K562 (cell line): ENCODE results near the gene TRIM47. TPM values are rescaled to one million over a fixed set of nuclear protein-coding genes. Genes with fewer than 3 reads are reported as not detected.

Experiments
- BRF1 ChIP-seq: IDR thresholded peaks from 3 replicates; pipeline ENCODE4 v1.6.1; 2011; ENCODE audit warnings: borderline replicate concordance, mild to moderate bottlenecking; ENCODE audit not compliant: insufficient read length; ENCODE audit errors: extremely low read depth
- CCAR2 ChIP-seq: fragments of 200-400 bp; formaldehyde crosslinking; IDR thresholded peaks from 2 replicates; pipeline ENCODE4 v1.6.1; 2017; ENCODE audit warnings: mild to moderate bottlenecking, low read depth, low read length
- CHAMP1 ChIP-seq: fragments of 450-650 bp; IDR thresholded peaks from 2 replicates; pipeline ENCODE4 v1.6.1; 2016; ENCODE audit warnings: mild to moderate bottlenecking
- FOXJ2 ChIP-seq: fragments of 200-800 bp; sonication (Bioruptor generic); IDR thresholded peaks from 2 replicates; pipeline ENCODE4 v1.6.1; 2016; ENCODE audit warnings: missing genetic modification characterization, missing compliant biosample characterization
- FOXP1 ChIP-seq: sonication (generic); formaldehyde crosslinking; IDR thresholded peaks from 2 replicates; pipeline ENCODE4 v1.8.0; 2022; ENCODE audit warnings: mild to moderate bottlenecking, missing genetic modification reagents
- HDAC6 ChIP-seq: IDR thresholded peaks from 2 replicates; pipeline ENCODE4 v1.6.1; 2012; ENCODE audit warnings: low read depth, mild to moderate bottlenecking, control low read depth, inconsistent platforms, low read length, moderate library complexity
- HDGF ChIP-seq: fragments of 450-650 bp; IDR thresholded peaks from 2 replicates; pipeline ENCODE4 v1.6.1; 2016
- KLF13 ChIP-seq: fragments of 450-650 bp; IDR thresholded peaks from 2 replicates; pipeline ENCODE4 v1.6.1; 2016; ENCODE audit warnings: missing genetic modification characterization, low read depth, mild to moderate bottlenecking, missing compliant biosample characterization, moderate library complexity, borderline replicate concordance
- MXI1 ChIP-seq: IDR thresholded peaks from 2 replicates; pipeline ENCODE4 v1.6.1; 2011; ENCODE audit warnings: low read depth, mild to moderate bottlenecking, improper control_type of control experiment, low read length
- NR1H2 ChIP-seq: sonication (generic); formaldehyde crosslinking; IDR thresholded peaks from 2 replicates; pipeline ENCODE4 v1.4.0; 2020; ENCODE audit warnings: mild to moderate bottlenecking, missing genetic modification reagents
- NR2F6 ChIP-seq: fragments of 450-650 bp; formaldehyde crosslinking; IDR thresholded peaks from 2 replicates; pipeline ENCODE4 v1.4.0; 2020; ENCODE audit warnings: mild to moderate bottlenecking
- PREB ChIP-seq: sonication (generic); formaldehyde crosslinking; IDR thresholded peaks from 2 replicates; pipeline ENCODE4 v1.8.1; 2023; ENCODE audit warnings: mild to moderate bottlenecking, missing genetic modification reagents
- PYGO2 ChIP-seq: fragments of 450-650 bp; IDR thresholded peaks from 2 replicates; pipeline ENCODE4 v1.6.1; 2016; ENCODE audit warnings: mild to moderate bottlenecking, missing genetic modification characterization, moderate library complexity, missing compliant biosample characterization
- RBM22 ChIP-seq: fragments of 200-400 bp; formaldehyde crosslinking; IDR thresholded peaks from 2 replicates; pipeline ENCODE4 v1.6.1; 2018; ENCODE audit warnings: low read length, low read depth; ENCODE audit not compliant: poor library complexity, severe bottlenecking
- SIN3B ChIP-seq: fragments of 450-650 bp; IDR thresholded peaks from 2 replicates; pipeline ENCODE4 v1.6.1; 2017; ENCODE audit warnings: low read depth, mild to moderate bottlenecking, moderate library complexity
- SREBF2 ChIP-seq: sonication (generic); formaldehyde crosslinking; IDR thresholded peaks from 2 replicates; pipeline ENCODE4 v1.4.0; 2020; ENCODE audit warnings: mild to moderate bottlenecking, missing genetic modification reagents
- SRSF3 ChIP-seq: fragments of 200-400 bp; formaldehyde crosslinking; IDR thresholded peaks from 2 replicates; pipeline ENCODE4 v1.6.1; 2016; ENCODE audit warnings: mild to moderate bottlenecking, low read length, moderate library complexity; ENCODE audit not compliant: insufficient read depth
- TCF7L2 ChIP-seq: fragments of 150-350 bp; IDR thresholded peaks from 2 replicates; pipeline ENCODE4 v1.6.1; 2016; ENCODE audit warnings: low read depth, mild to moderate bottlenecking, low read length, moderate library complexity
- THAP7 ChIP-seq: fragments of 250-450 bp; sonication (Bioruptor Pico); IDR thresholded peaks from 2 replicates; pipeline ENCODE4 v1.5.0; 2021
- XRCC4 ChIP-seq: IDR thresholded peaks from one replicate; pipeline ENCODE4 v1.6.1; 2011; ENCODE audit not compliant: insufficient read depth, insufficient read length; ENCODE audit errors: extremely low read depth
- ZNF165 ChIP-seq: fragments of 250-450 bp; sonication (Bioruptor Pico); IDR thresholded peaks from 2 replicates; pipeline ENCODE4 v1.4.0; 2020; ENCODE audit warnings: borderline replicate concordance
- ZNF175 ChIP-seq: fragments of 200-800 bp; sonication (Bioruptor generic); IDR thresholded peaks from 2 replicates; pipeline ENCODE4 v1.6.1; 2016; ENCODE audit warnings: low read depth, mild to moderate bottlenecking, missing genetic modification characterization, missing compliant biosample characterization
- ZNF408 ChIP-seq: fragments of 250-450 bp; sonication (Bioruptor Pico); IDR thresholded peaks from 2 replicates; pipeline ENCODE4 v1.4.0; 2020; ENCODE audit warnings: low read depth, mild to moderate bottlenecking, moderate library complexity
- ZNF583 ChIP-seq: fragments of 250-450 bp; sonication (Bioruptor Pico); IDR thresholded peaks from 2 replicates; pipeline ENCODE4 v1.4.0; 2020
- polyA plus RNA-seq, 8 experiments: library from polyadenylated mRNA; depleted of rRNA in 4 of 8; stranded (reverse) in 5 of 8; unstranded in 3 of 8; fragments of >200 nt; fragmentation: Nextera tagmentation in 2 of 8; fragmentation: Illumina TruSeq in 1 of 8; extraction: Ambion mirVana in 2 of 8; extraction: Trizol in 1 of 8; gene quantifications; 2 replicates each; pipeline versions ENCODE4 v1.2.1 to v1.2.3, GENCODE V29; 2011 to 2014; ENCODE audit warnings: inconsistent platforms in 1 of 8, missing spikeins in 1 of 8
- total RNA-seq, 7 experiments: library from RNA; depleted of rRNA in 6 of 7; stranded (reverse); fragments of >200 nt in 6 of 7; fragmentation: Illumina TruSeq in 2 of 7; extraction: Trizol in 2 of 7; gene quantifications; 2 replicates each; pipeline versions ENCODE4 v1.2.1 to v1.2.3, GENCODE V29; 2011 to 2021; ENCODE audit warnings: low replicate concordance in 1 of 7
- TF ChIP-seq, protein P1 (sequence below): fragments of 250-450 bp; sonication (Bioruptor Pico); IDR thresholded peaks from 2 replicates; pipeline ENCODE4 v1.4.0; 2020

TRIM47 gene
- total and polyA plus RNA-seq, 9 of the 15 experiments (the other 6 are each of a cell fraction or from before 2014, with no cell fraction given), result 0.56 to 6.1 (median 3.2) TPM

GRCh38 chr17:75856062-75856756 lies 22.2 kb downstream of the TRIM47 start (continued):
- TF ChIP-seq HDGF, result no peak
- TF ChIP-seq BRF1, result no peak
- TF ChIP-seq, protein P1, sequence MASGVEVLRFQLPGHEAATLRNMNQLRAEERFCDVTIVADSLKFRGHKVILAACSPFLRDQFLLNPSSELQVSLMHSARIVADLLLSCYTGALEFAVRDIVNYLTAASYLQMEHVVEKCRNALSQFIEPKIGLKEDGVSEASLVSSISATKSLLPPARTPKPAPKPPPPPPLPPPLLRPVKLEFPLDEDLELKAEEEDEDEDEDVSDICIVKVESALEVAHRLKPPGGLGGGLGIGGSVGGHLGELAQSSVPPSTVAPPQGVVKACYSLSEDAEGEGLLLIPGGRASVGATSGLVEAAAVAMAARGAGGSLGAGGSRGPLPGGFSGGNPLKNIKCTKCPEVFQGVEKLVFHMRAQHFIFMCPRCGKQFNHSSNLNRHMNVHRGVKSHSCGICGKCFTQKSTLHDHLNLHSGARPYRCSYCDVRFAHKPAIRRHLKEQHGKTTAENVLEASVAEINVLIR (CRISPR knock-in tag), result no peak
- no peak for TF ChIP-seq TCF7L2
- no peak for TF ChIP-seq FOXJ2 (tag)
- no peak for TF ChIP-seq ZNF175 (CRISPR knock-in tag)
- TF ChIP-seq SRSF3, result no peak
- TF ChIP-seq ZNF408, result no peak
- no peak for TF ChIP-seq MXI1
- 0 out of 2 replicates have a peak, but pooled peaks have one; percentile 2 for TF ChIP-seq NR2F6
- no peak for TF ChIP-seq PREB (CRISPR knock-in tag)
- TF ChIP-seq CHAMP1, result no peak
- TF ChIP-seq NR1H2 (CRISPR knock-in tag), result no peak
- TF ChIP-seq SREBF2 (CRISPR knock-in tag), result no peak
- no peak for TF ChIP-seq PYGO2 (tag)
- TF ChIP-seq RBM22, result no peak
- TF ChIP-seq XRCC4, result no peak
- TF ChIP-seq KLF13, result no peak
- no peak; the same call in 1 of the 2 replicates for TF ChIP-seq ZNF583 (CRISPR knock-in tag)
- no peak for TF ChIP-seq THAP7
- TF ChIP-seq CCAR2, result no peak
- TF ChIP-seq SIN3B, result peak; percentile 56; the same call in 1 of the 2 replicates
- no peak for TF ChIP-seq FOXP1 (CRISPR knock-in tag)
- no peak for TF ChIP-seq ZNF165
- no peak for TF ChIP-seq HDAC6
